ENCODE data around the gene DOCK4.

- no peak for TF ChIP-seq CTCF (IDR thresholded peaks at IDR 0.05; ENCODE audit: insufficient read depth, low read length, poor library complexity, severe bottlenecking)
- TF ChIP-seq EZH2phosphoT487 (conservative IDR thresholded peaks at IDR 0.05; ENCODE audit: low read length): no peak
These were observed 2.8 kb downstream of the DOCK4 start for GRCh38 chr7:112203365-112203739.
